ENCODE measurements around the gene ACO1.

ACO1 gene

DNA sequence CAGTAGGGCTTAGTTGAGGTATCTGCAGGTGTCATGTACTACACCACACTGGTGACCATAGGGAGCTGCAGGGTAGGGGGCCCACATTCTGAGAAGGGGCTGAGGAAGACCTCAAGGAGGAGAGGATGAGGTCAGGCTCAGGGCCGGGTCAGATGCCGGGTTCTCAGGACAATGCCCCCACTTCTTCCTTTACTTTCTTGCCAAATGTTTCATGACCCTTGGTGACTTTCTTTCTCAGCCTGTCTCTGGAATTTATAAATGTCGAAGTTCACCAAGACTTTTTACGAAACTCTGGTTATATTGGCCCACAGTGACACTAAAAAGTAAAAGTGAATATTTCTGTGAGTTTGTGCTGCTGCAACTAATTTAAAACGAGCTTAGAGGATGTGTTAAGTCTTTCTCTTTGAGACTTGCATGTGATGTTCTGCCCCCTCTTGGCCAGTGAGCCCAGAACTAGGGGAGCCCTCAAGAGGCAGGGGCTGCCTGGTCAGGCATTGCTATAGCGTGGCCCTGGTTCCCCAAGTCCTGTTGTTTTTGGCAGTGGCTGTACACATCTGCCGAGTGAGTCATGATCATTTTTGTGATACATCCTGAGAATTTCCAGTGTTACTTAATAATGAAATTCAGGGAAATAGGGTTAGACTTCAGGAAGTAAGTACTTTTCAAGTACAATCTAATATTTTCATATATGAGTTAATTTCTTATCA is 11.2 kb downstream of the ACO1 start:
- Histone ChIP-seq H4K20me1 (ENCODE audit: insufficient read depth, low read length, poor library complexity, severe bottlenecking) (no peaks in the 10 kb centered on the region), H3K79me2 (ENCODE audit: insufficient read depth, low read length) (peaks cover 10% of the 10 kb centered on the region; the same call in 1 of the 2 replicates), H2AFZ (ENCODE audit: low read length) (no peak overlapping the region), H3K4me2 (ENCODE audit: low read depth, low read length, poor library complexity, severe bottlenecking) (no peak overlapping the region), H3K9me2 (replicated peaks; ENCODE audit: low read depth, low read length) (no peaks in the 10 kb centered on the region), H3K9me3 (ENCODE audit: insufficient read depth, low read depth, low read length) (no peaks in the 10 kb centered on the region), H3F3A (ENCODE audit: low read depth) (no peaks in the 10 kb centered on the region), H3K4me3 (ENCODE audit: low read length, poor library complexity, severe bottlenecking) (no peak overlapping the region), H3K9ac (ENCODE audit: low read depth, low read length, poor library complexity, severe bottlenecking) (no peak overlapping the region), H3K4me1 (ENCODE audit: insufficient read depth, low read length, poor library complexity, severe bottlenecking) (peaks cover 8% of the 10 kb centered on the region), H3K36me3 (ENCODE audit: insufficient read depth, low read length) (no peaks in the 10 kb centered on the region), H3K27me3 (ENCODE audit: insufficient read depth, low read length, poor library complexity, severe bottlenecking) (no peaks in the 10 kb centered on the region)
- TF ChIP-seq, protein P1, sequence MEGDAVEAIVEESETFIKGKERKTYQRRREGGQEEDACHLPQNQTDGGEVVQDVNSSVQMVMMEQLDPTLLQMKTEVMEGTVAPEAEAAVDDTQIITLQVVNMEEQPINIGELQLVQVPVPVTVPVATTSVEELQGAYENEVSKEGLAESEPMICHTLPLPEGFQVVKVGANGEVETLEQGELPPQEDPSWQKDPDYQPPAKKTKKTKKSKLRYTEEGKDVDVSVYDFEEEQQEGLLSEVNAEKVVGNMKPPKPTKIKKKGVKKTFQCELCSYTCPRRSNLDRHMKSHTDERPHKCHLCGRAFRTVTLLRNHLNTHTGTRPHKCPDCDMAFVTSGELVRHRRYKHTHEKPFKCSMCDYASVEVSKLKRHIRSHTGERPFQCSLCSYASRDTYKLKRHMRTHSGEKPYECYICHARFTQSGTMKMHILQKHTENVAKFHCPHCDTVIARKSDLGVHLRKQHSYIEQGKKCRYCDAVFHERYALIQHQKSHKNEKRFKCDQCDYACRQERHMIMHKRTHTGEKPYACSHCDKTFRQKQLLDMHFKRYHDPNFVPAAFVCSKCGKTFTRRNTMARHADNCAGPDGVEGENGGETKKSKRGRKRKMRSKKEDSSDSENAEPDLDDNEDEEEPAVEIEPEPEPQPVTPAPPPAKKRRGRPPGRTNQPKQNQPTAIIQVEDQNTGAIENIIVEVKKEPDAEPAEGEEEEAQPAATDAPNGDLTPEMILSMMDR (conservative IDR thresholded peaks at IDR 0.05; ENCODE audit: low read length), result peak; percentile 31; the same call in 1 of the 2 replicates
- no peak for TF ChIP-seq EZH2phosphoT487 (IDR thresholded peaks at IDR 0.05; ENCODE audit: borderline replicate concordance)

DNA sequence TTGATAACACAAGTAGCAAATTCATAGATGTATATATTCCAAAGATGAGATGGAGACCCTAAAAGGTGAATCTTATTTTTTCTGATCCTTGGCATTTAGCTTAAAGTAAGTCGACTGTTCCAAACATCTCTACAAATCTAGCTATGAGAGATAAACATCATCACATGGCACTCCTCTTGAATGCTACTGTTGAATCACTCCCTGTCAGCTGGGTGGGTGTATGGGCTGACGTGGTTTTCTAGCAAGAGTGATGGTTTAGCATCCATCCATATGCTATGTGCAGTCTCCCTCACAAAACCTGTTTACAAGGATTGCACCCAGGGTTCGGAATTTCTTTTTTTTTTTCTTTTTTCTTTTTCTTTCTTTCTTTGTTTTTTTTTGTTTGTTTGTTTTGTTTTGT is 13.8 kb downstream of the ACO1 start:
- no peak for TF ChIP-seq EZH2phosphoT487 (IDR thresholded peaks at IDR 0.05; ENCODE audit: borderline replicate concordance)
- TF ChIP-seq, protein P1 (conservative IDR thresholded peaks at IDR 0.05; ENCODE audit: low read length), result no peak
- Histone ChIP-seq H3K9ac (ENCODE audit: low read depth, low read length, poor library complexity, severe bottlenecking) (no peak overlapping the region), H3K9me3 (ENCODE audit: insufficient read depth, low read depth, low read length) (no peaks in the 10 kb centered on the region), H2AFZ (ENCODE audit: low read length) (no peak overlapping the region), H3K4me1 (ENCODE audit: insufficient read depth, low read length, poor library complexity, severe bottlenecking) (peaks cover 8% of the 10 kb centered on the region), H3K9me2 (replicated peaks; ENCODE audit: low read depth, low read length) (no peaks in the 10 kb centered on the region), H3K36me3 (ENCODE audit: insufficient read depth, low read length) (no peaks in the 10 kb centered on the region), H3K27me3 (ENCODE audit: insufficient read depth, low read length, poor library complexity, severe bottlenecking) (no peaks in the 10 kb centered on the region), H3K4me3 (ENCODE audit: low read length, poor library complexity, severe bottlenecking) (no peak overlapping the region), H4K20me1 (ENCODE audit: insufficient read depth, low read length, poor library complexity, severe bottlenecking) (no peaks in the 10 kb centered on the region), H3K79me2 (ENCODE audit: insufficient read depth, low read length) (peaks cover 7% of the 10 kb centered on the region; the same call in 1 of the 2 replicates), H3F3A (ENCODE audit: low read depth) (no peaks in the 10 kb centered on the region), H3K4me2 (ENCODE audit: low read depth, low read length, poor library complexity, severe bottlenecking) (no peak overlapping the region)

DNA sequence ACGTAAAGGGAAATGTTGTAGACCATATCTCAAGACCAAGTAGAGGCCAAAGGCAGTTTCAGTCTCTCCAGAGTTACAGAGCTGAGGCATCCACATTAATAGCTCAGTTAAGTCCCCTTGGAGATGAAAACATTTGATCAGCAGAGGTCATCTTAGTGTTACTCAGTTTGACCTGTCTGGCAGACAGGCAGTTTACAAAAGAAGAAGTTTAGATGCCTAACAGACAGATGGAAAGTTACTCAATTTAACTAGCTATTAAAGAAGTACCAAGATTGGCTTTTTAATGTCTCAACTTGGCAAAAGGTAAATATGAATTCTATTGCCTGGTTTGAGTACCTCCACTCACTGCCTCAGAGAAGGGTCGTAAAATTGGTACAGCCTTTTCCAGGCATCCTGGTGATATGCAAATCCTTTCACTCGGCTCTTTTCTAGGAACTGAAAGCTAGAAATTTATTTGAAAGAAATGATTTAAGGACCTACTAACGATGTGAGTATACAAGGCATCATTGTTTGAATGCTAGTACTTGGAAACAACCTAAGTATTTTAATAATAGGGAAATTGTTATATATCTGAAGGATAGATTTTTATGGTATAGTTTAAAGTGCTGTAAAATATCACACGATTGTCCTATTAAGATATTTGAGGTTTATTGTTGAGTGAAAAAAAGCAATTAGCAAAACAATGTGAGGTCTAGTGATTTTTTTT is 14.8 kb downstream of the ACO1 start:
- Histone ChIP-seq H4K20me1 (ENCODE audit: insufficient read depth, low read length, poor library complexity, severe bottlenecking) (no peaks in the 10 kb centered on the region), H3K27me3 (ENCODE audit: insufficient read depth, low read length, poor library complexity, severe bottlenecking) (no peaks in the 10 kb centered on the region), H3K4me3 (ENCODE audit: low read length, poor library complexity, severe bottlenecking) (no peak overlapping the region), H2AFZ (ENCODE audit: low read length) (no peak overlapping the region), H3K79me2 (ENCODE audit: insufficient read depth, low read length) (peaks cover 7% of the 10 kb centered on the region; the same call in 1 of the 2 replicates), H3K9ac (ENCODE audit: low read depth, low read length, poor library complexity, severe bottlenecking) (no peak overlapping the region), H3K4me2 (ENCODE audit: low read depth, low read length, poor library complexity, severe bottlenecking) (no peak overlapping the region), H3K9me2 (replicated peaks; ENCODE audit: low read depth, low read length) (no peaks in the 10 kb centered on the region), H3K36me3 (ENCODE audit: insufficient read depth, low read length) (no peaks in the 10 kb centered on the region), H3K9me3 (ENCODE audit: insufficient read depth, low read depth, low read length) (no peaks in the 10 kb centered on the region), H3K4me1 (ENCODE audit: insufficient read depth, low read length, poor library complexity, severe bottlenecking) (peaks cover 7% of the 10 kb centered on the region), H3F3A (ENCODE audit: low read depth) (no peaks in the 10 kb centered on the region)
- TF ChIP-seq EZH2phosphoT487 (IDR thresholded peaks at IDR 0.05; ENCODE audit: borderline replicate concordance), result no peak
- TF ChIP-seq, protein P1 (conservative IDR thresholded peaks at IDR 0.05; ENCODE audit: low read length), result no peak

Data from Loucy (cell line).